ENCODE results near the gene EPHA2.

Gene EPHA2

DNA sequence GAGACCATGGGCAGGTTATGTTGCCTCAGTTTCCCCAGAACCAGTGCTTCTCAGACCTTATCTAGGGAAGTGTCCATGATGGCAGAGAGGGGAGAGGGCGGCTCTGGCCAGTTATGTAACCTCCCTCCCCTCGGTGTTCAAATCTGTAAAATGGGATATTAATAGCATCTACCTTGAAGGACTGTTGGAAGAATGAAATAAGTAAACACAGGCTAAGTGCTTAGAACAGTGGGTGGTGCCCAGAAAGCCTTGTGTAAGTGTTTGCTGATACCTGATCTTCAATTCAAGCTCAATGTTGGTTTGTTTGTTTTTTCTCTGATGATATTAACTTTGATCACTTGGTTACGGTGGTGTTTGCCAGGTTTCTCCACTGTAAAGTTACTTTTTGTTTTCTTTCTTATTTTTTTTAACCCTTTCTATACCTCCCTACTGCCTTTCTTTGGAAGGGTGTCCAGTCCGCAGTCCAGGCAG lies 34.9 kb downstream of the EPHA2 start:
- Histone ChIP-seq H2BK12ac (ENCODE audit: low read length) (no peak overlapping the region), H4K8ac (ENCODE audit: low read depth, low read length) (no peak overlapping the region), H3K27ac (ENCODE audit: low read depth, low read length) (no peak overlapping the region), H2AK5ac (ENCODE audit: low read length) (no peak overlapping the region), H3K23ac (ENCODE audit: low read length) (no peak overlapping the region), H3K4me2 (ENCODE audit: low read length) (no peak overlapping the region), H2BK5ac (ENCODE audit: low read depth, low read length, poor library complexity) (no peak overlapping the region), H2AFZ (ENCODE audit: insufficient read depth, low read length, poor library complexity) (no peak overlapping the region), H3K14ac (ENCODE audit: low read length) (no peak overlapping the region), H3K4me3 (ENCODE audit: low read depth, low read length) (no peak overlapping the region), H3K4me1 (ENCODE audit: control insufficient read depth in 1 of 2, insufficient read depth in 2 of 2, low read length in 2 of 2) (peaks cover 1 to 6% of the 10 kb centered on the region in 2 experiments), H3K27me3 (ENCODE audit: insufficient read depth, low read length) (no peaks in the 10 kb centered on the region), H3K4ac (ENCODE audit: low read depth, low read length) (no peak overlapping the region), H3K9ac (ENCODE audit: low read length) (no peak overlapping the region), H3K79me2 (ENCODE audit: control insufficient read depth, insufficient read depth, low read length, poor library complexity) (no peaks in the 10 kb centered on the region), H2BK120ac (ENCODE audit: insufficient read depth, low read length, poor library complexity) (no peak overlapping the region), H4K91ac (ENCODE audit: low read depth, low read length) (no peak overlapping the region), H3K9me3 (ENCODE audit: insufficient read depth, low read depth, low read length) (peaks cover 2% of the 10 kb centered on the region), H3K36me3 (ENCODE audit: control insufficient read depth in 1 of 2, insufficient read depth in 2 of 2, low read length in 2 of 2) (peaks cover 18 to 22% of the 10 kb centered on the region in 2 experiments), H4K12ac (ENCODE audit: low read depth, low read length) (no peak overlapping the region), H3K18ac (ENCODE audit: low read length) (no peak overlapping the region), H3K79me1 (ENCODE audit: low read length) (peaks cover under 1% of the 10 kb centered on the region)
- WGBS (ENCODE audit: extremely low coverage, insufficient coverage, insufficient read length): no CpG with 5 or more reads among the region's 4 CpGs
- DNase-seq: no peak

DNA sequence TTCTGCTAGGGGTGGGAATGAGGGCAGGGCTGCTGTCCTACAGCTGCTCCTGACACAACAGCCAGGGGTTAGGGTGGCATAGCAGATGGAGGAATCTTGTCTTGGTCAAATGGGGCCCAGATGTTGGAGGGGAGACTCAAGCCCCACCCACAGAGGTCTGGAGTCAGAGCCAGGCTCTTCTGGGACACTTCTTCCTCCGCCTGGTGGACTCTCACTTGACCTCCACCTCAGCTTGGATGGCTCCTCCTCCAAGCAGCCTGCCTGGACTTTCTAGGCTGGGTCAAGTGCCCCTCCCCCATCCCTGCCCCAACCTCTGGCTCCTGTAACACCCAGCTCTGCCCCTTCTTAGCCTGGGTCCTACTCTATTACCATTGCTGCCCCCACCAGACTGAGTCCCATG lies 35.5 kb downstream of the EPHA2 start:
- Histone ChIP-seq H3K23ac (ENCODE audit: low read length) (no peak overlapping the region), H3K14ac (ENCODE audit: low read length) (no peak overlapping the region), H4K12ac (ENCODE audit: low read depth, low read length) (no peak overlapping the region), H3K36me3 (ENCODE audit: control insufficient read depth in 1 of 2, insufficient read depth in 2 of 2, low read length in 2 of 2) (peaks cover 14 to 17% of the 10 kb centered on the region in 2 experiments), H3K18ac (ENCODE audit: low read length) (no peak overlapping the region), H2AFZ (ENCODE audit: insufficient read depth, low read length, poor library complexity) (no peak overlapping the region), H3K4me2 (ENCODE audit: low read length) (no peak overlapping the region), H3K27me3 (ENCODE audit: insufficient read depth, low read length) (no peaks in the 10 kb centered on the region), H3K4me3 (ENCODE audit: low read depth, low read length) (no peak overlapping the region), H2BK12ac (ENCODE audit: low read length) (no peak overlapping the region), H3K27ac (ENCODE audit: low read depth, low read length) (no peak overlapping the region), H3K4me1 (ENCODE audit: control insufficient read depth in 1 of 2, insufficient read depth in 2 of 2, low read length in 2 of 2) (peaks cover 3 to 10% of the 10 kb centered on the region in 2 experiments), H4K8ac (ENCODE audit: low read depth, low read length) (no peak overlapping the region), H3K9ac (ENCODE audit: low read length) (no peak overlapping the region), H3K4ac (ENCODE audit: low read depth, low read length) (no peak overlapping the region), H2AK5ac (ENCODE audit: low read length) (no peak overlapping the region), H3K79me2 (ENCODE audit: control insufficient read depth, insufficient read depth, low read length, poor library complexity) (no peaks in the 10 kb centered on the region), H2BK5ac (ENCODE audit: low read depth, low read length, poor library complexity) (no peak overlapping the region), H3K79me1 (ENCODE audit: low read length) (peaks cover 3% of the 10 kb centered on the region), H3K9me3 (ENCODE audit: insufficient read depth, low read depth, low read length) (peaks cover 2% of the 10 kb centered on the region), H2BK120ac (ENCODE audit: insufficient read depth, low read length, poor library complexity) (no peak overlapping the region), H4K91ac (ENCODE audit: low read depth, low read length) (no peak overlapping the region)
- no peak for DNase-seq
- WGBS (ENCODE audit: extremely low coverage, insufficient coverage, insufficient read length): no CpG with 5 or more reads among the region's 1 CpG

DNA sequence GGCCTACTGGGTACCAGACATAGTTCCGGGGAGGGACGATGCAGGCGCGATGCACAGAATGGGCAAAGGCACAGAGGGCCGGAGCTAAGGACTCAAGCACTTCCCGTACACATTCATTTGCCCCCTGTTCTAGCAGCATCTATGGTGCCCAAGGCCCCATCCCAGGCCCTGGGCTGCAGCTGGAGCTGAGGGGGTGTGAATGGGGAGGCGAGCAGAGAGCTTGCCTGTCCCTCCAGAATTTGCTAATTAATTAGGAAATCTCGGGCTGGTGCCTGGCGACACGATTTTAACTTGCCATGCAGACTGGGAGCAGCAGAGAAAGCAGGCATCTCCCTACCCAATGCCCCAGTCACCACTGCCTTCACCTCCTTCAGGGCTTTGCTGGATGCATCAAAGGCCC lies 35.9 kb downstream of the EPHA2 start:
- no peak overlapping the region for H3K9ac ChIP-seq (ENCODE audit: low read length)
- H2AFZ ChIP-seq (ENCODE audit: insufficient read depth, low read length, poor library complexity): no peak overlapping the region
- peaks cover 3 to 10% of the 10 kb centered on the region in 2 experiments for H3K4me1 ChIP-seq (ENCODE audit: control insufficient read depth in 1 of 2, insufficient read depth in 2 of 2, low read length in 2 of 2)
- no peak overlapping the region for H3K18ac ChIP-seq (ENCODE audit: low read length)
- H2BK12ac ChIP-seq (ENCODE audit: low read length): no peak overlapping the region
- no peaks in the 10 kb centered on the region for H3K79me2 ChIP-seq (ENCODE audit: control insufficient read depth, insufficient read depth, low read length, poor library complexity)
- peaks cover 2% of the 10 kb centered on the region for H3K9me3 ChIP-seq (ENCODE audit: insufficient read depth, low read depth, low read length)
- H3K4ac ChIP-seq (ENCODE audit: low read depth, low read length): no peak overlapping the region
- no peak overlapping the region for H4K12ac ChIP-seq (ENCODE audit: low read depth, low read length)
- no CpG with 5 or more reads among the region's 10 CpGs for WGBS (ENCODE audit: extremely low coverage, insufficient coverage, insufficient read length)
- H3K27me3 ChIP-seq (ENCODE audit: insufficient read depth, low read length): no peaks in the 10 kb centered on the region
- no peak overlapping the region for H4K91ac ChIP-seq (ENCODE audit: low read depth, low read length)
- no peak overlapping the region for H3K23ac ChIP-seq (ENCODE audit: low read length)
- no peak for DNase-seq
- H3K36me3 ChIP-seq (ENCODE audit: control insufficient read depth in 1 of 2, insufficient read depth in 2 of 2, low read length in 2 of 2): peaks cover 12 to 14% of the 10 kb centered on the region in 2 experiments
- no peak overlapping the region for H2BK5ac ChIP-seq (ENCODE audit: low read depth, low read length, poor library complexity)
- H2BK120ac ChIP-seq (ENCODE audit: insufficient read depth, low read length, poor library complexity): no peak overlapping the region
- no peak overlapping the region for H3K27ac ChIP-seq (ENCODE audit: low read depth, low read length)
- H3K4me2 ChIP-seq (ENCODE audit: low read length): no peak overlapping the region
- H2AK5ac ChIP-seq (ENCODE audit: low read length): no peak overlapping the region
- no peak overlapping the region for H3K4me3 ChIP-seq (ENCODE audit: low read depth, low read length)
- H4K8ac ChIP-seq (ENCODE audit: low read depth, low read length): no peak overlapping the region
- no peak overlapping the region for H3K14ac ChIP-seq (ENCODE audit: low read length)
- peaks cover 3% of the 10 kb centered on the region for H3K79me1 ChIP-seq (ENCODE audit: low read length)

DNA sequence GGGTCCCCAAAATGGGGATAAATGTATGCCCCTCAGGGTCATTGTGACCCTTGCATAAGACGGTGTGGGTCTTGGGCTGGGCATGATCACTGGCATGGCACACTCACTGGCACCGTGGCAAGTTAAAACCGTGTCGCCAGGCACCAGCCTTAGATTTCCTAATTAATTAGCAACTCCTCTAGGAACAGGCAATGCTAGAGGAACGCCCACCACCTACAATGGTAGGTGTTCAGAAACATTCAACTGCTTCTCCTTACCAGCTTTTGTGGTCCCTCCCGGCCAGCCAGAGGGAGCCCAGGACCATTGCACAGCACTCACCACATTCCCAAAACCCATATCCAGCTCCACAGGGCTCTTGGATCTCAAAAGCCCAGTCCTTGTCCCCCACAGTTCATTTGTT lies 36.4 kb downstream of the EPHA2 start:
- H3K23ac ChIP-seq (ENCODE audit: low read length): no peak overlapping the region
- peaks cover 3 to 10% of the 10 kb centered on the region in 2 experiments for H3K4me1 ChIP-seq (ENCODE audit: control insufficient read depth in 1 of 2, insufficient read depth in 2 of 2, low read length in 2 of 2)
- WGBS (ENCODE audit: extremely low coverage, insufficient coverage, insufficient read length): no CpG with 5 or more reads among the region's 6 CpGs
- no peak overlapping the region for H3K27ac ChIP-seq (ENCODE audit: low read depth, low read length)
- H2BK120ac ChIP-seq (ENCODE audit: insufficient read depth, low read length, poor library complexity): no peak overlapping the region
- peaks cover 8 to 10% of the 10 kb centered on the region in 2 experiments for H3K36me3 ChIP-seq (ENCODE audit: control insufficient read depth in 1 of 2, insufficient read depth in 2 of 2, low read length in 2 of 2)
- H3K14ac ChIP-seq (ENCODE audit: low read length): no peak overlapping the region
- DNase-seq: no peak
- no peak overlapping the region for H2AK5ac ChIP-seq (ENCODE audit: low read length)
- H4K8ac ChIP-seq (ENCODE audit: low read depth, low read length): no peak overlapping the region
- no peaks in the 10 kb centered on the region for H3K27me3 ChIP-seq (ENCODE audit: insufficient read depth, low read length)
- H2BK5ac ChIP-seq (ENCODE audit: low read depth, low read length, poor library complexity): no peak overlapping the region
- H3K79me1 ChIP-seq (ENCODE audit: low read length): peaks cover 3% of the 10 kb centered on the region
- peaks cover 2% of the 10 kb centered on the region for H3K9me3 ChIP-seq (ENCODE audit: insufficient read depth, low read depth, low read length)
- no peak overlapping the region for H3K4ac ChIP-seq (ENCODE audit: low read depth, low read length)
- no peak overlapping the region for H4K91ac ChIP-seq (ENCODE audit: low read depth, low read length)
- H4K12ac ChIP-seq (ENCODE audit: low read depth, low read length): no peak overlapping the region
- H3K9ac ChIP-seq (ENCODE audit: low read length): no peak overlapping the region
- no peaks in the 10 kb centered on the region for H3K79me2 ChIP-seq (ENCODE audit: control insufficient read depth, insufficient read depth, low read length, poor library complexity)
- no peak overlapping the region for H3K4me2 ChIP-seq (ENCODE audit: low read length)
- H2BK12ac ChIP-seq (ENCODE audit: low read length): no peak overlapping the region
- H3K18ac ChIP-seq (ENCODE audit: low read length): no peak overlapping the region
- H2AFZ ChIP-seq (ENCODE audit: insufficient read depth, low read length, poor library complexity): no peak overlapping the region
- H3K4me3 ChIP-seq (ENCODE audit: low read depth, low read length): no peak overlapping the region

Data from trophoblast cell (in vitro differentiated cells and primary cell).